Fibroblast of villous mesenchyme (primary cell): ENCODE data around the gene ACY1. TPM values are rescaled to one million over a fixed set of nuclear protein-coding genes. Genes with fewer than 3 reads are reported as not detected.

Experiments
- DNase-seq: peaks from one replicate; pipeline ENCODE4 v3.0.0-alpha.2; 2010; ENCODE audit warnings: low read depth
- H3K4me3 ChIP-seq: 2 replicates; pipeline ENCODE4 v1.5.1; 2011; ENCODE audit warnings: low read depth, mild to moderate bottlenecking, low read length
- total RNA-seq: library from RNA; depleted of rRNA; stranded (reverse); fragments of >200 nt; gene quantifications from 2 replicates; pipeline ENCODE4 v1.2.3, GENCODE V29; 2012
- TF ChIP-seq, protein P1 (sequence below): IDR thresholded peaks from 2 replicates; pipeline ENCODE4 v1.5.1; 2012; ENCODE audit warnings: low read depth, mild to moderate bottlenecking, low read length; ENCODE audit not compliant: insufficient read depth

Gene ACY1
- total RNA-seq, 1 donor = 23.3 TPM

DNA sequence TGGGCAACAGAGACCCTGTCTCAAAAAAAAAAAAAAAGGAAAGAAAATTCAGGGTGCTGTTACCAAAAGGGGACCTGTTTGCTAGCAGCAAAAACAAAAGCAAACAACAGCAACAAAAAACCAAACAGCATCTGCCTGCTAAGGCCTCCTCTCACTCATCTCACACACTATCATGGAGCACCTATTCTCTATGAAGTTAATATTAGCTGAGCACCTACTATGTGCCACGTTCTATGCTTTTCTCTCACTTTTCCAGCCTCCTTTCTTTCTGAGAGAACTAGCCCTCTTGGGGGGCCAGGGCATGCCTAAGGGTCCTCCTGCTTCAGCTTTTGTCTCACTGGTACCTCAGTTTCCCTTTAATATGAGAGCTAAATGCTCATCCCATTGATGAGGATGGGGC is 28.6 kb upstream of the ACY1 start:
- no peak overlapping the region for H3K4me3 ChIP-seq
- DNase-seq = no peak
- TF ChIP-seq, protein P1, sequence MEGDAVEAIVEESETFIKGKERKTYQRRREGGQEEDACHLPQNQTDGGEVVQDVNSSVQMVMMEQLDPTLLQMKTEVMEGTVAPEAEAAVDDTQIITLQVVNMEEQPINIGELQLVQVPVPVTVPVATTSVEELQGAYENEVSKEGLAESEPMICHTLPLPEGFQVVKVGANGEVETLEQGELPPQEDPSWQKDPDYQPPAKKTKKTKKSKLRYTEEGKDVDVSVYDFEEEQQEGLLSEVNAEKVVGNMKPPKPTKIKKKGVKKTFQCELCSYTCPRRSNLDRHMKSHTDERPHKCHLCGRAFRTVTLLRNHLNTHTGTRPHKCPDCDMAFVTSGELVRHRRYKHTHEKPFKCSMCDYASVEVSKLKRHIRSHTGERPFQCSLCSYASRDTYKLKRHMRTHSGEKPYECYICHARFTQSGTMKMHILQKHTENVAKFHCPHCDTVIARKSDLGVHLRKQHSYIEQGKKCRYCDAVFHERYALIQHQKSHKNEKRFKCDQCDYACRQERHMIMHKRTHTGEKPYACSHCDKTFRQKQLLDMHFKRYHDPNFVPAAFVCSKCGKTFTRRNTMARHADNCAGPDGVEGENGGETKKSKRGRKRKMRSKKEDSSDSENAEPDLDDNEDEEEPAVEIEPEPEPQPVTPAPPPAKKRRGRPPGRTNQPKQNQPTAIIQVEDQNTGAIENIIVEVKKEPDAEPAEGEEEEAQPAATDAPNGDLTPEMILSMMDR = no peak

DNA sequence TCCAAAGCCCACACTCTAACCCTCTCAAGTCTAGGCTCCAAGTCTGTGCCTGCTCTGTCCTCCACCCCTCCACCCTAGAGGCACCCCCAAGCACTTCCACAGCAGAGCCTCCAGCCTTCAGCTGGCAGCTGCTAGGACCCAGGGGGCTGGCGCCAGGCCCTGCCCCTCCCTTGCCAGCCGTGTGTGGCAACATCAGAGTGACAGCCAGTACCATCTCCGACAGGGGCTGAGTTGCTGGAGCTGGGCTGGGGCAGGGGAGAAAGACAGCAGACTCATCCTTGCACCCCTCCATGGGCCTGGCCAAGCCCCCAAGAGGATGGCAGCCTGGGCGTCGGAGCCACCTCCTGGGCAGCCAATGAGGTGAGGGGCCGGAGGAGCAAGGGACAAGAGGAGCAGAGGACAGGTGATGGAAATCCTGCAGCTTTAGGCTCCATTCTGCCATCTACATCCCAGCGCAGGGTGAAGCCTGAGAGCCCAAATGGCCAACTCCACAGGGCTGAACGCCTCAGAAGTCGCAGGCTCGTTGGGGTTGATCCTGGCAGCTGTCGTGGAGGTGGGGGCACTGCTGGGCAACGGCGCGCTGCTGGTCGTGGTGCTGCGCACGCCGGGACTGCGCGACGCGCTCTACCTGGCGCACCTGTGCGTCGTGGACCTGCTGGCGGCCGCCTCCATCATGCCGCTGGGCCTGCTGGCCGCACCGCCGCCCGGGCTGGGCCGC is 28.0 kb upstream of the ACY1 start, which contains the start of gene GPR62:
Gene GPR62, plus strand, starts transcription at position 207 of the 718 bp plus-strand sequence. Its CDS starts 272 bp downstream, at position 479.
- no peak for DNase-seq
- H3K4me3 ChIP-seq = no peak within 1 kb of the TSS
- TF ChIP-seq, protein P1 = no peak

DNA sequence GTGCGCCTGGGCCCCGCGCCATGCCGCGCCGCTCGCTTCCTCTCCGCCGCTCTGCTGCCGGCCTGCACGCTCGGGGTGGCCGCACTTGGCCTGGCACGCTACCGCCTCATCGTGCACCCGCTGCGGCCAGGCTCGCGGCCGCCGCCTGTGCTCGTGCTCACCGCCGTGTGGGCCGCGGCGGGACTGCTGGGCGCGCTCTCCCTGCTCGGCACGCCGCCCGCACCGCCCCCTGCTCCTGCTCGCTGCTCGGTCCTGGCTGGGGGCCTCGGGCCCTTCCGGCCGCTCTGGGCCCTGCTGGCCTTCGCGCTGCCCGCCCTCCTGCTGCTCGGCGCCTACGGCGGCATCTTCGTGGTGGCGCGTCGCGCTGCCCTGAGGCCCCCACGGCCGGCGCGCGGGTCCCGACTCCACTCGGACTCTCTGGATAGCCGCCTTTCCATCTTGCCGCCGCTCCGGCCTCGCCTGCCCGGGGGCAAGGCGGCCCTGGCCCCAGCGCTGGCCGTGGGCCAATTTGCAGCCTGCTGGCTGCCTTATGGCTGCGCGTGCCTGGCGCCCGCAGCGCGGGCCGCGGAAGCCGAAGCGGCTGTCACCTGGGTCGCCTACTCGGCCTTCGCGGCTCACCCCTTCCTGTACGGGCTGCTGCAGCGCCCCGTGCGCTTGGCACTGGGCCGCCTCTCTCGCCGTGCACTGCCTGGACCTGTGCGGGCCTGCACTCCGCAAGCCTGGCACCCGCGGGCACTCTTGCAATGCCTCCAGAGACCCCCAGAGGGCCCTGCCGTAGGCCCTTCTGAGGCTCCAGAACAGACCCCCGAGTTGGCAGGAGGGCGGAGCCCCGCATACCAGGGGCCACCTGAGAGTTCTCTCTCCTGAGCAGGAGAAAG is 27.2 kb upstream of the ACY1 start:
- TF ChIP-seq, protein P1 = peak; percentile 30
- H3K4me3 ChIP-seq = no peak overlapping the region
- DNase-seq = peak; percentile 42

DNA sequence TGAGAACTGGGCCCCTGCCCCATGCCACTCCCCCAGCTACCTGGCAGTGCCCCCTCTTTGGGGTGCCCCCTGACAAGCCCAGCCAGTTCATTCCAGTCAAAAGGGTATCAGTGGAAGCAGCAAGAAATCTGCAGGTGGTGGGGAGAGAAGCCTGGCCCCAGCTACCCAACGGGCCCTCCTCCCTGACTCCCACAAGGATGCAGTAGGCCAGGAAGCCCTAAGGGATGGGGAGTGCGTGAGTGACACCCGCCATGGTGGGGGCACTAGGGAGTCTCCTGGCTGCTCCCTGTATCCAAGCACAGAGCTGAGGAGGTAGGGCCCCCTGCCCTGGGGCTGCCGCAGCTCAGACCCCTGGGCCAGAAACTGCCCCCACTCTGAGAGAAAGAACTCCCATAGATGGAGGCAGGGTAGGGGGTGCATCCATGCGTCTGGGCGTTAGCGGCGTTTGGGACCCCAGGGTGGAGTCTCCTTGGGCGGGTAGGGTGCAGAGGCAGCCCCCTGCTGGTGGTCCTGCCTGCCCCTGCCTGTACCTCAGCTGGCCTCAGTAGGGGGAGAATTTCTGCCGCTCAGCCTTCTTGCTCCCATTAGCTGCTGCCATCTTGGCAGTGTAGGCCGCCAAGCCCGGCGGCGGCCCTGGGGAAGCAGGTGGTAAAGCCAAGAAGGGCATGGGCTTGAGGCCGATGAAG is 25.7 kb upstream of the ACY1 start:
- DNase-seq = no peak
- TF ChIP-seq, protein P1 = no peak
- no peak overlapping the region for H3K4me3 ChIP-seq

DNA sequence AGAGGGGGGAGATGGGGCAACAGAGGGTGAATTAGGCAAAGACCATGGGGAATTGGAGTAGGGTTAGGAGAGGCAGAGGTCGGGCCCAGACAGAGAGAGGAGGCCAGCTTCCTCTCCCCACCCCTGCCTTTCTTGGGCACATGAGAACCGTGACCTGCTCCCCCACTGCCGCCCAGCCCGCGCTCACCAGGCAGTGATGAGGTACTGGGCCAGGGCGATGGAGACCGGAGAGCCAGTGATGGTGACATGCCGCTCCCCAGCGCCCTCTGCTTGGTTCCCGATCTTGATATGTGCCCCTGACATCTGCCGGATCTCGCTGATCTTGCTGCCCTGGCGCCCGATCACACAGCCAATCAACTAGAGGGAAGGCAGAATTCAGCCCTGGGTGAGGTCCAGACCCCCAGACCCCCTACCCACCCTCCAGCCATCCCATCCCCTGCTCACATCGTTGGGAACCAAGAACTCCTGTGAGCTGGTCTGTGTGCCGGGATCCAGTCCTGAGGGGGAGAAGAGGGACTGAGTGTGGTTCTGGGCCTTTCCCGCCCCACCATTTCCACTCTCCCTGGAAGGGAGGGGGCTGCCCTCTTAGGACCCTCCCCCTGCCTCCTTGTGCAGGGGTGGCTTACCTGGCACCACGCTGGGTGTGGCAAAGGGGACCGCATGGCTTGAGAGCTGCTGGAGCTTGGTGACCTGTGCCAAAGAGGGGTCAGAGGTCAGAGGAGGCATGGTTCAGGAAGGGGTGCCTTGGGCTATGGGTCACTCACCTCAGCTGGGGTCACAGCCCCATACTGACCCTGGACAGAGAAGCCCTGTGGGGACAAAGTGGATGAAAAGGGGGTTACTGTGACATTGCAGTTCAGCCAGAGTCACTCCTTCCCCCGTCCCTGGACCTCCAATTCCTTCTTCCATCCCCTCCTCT is 24.5 kb upstream of the ACY1 start:
- TF ChIP-seq, protein P1 = no peak
- H3K4me3 ChIP-seq = no peak overlapping the region
- DNase-seq = no peak

DNA sequence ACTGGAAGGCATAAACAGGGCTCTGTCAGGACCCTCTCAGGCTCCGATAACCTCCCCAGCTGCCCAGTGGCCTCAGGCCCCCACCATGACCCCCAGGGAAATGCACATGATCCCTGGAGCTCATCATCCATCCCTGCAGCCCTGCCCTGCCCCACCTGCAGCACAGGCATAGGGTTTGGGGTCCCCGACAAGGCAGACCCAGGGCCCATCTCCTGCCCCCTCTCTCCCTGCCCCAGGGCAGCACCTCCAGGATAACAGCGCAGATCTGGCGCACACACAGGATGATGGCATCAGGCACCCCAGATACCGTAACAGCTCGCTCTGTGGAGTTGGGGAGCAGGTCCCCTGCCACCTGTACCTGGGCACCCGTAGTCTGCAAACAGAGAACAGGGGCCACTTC is 23.7 kb upstream of the ACY1 start:
- H3K4me3 ChIP-seq = no peak overlapping the region
- TF ChIP-seq, protein P1 = no peak
- DNase-seq = no peak
